H1 (cell line): ENCODE measurements around the gene ZFAND3. TPM values are rescaled to one million over a fixed set of nuclear protein-coding genes. Genes with fewer than 3 reads are reported as not detected.

Experiments used
- BCL11A ChIP-seq, 2 experiments: IDR thresholded peaks; one replicate each; pipeline ENCODE4 v1.6.1; 2011; ENCODE audit warnings: low read depth in 2 of 2, low read length in 2 of 2, mild to moderate bottlenecking in 2 of 2
- HDAC6 ChIP-seq: IDR thresholded peaks from one replicate; pipeline ENCODE4 v1.7.1; 2012; ENCODE audit warnings: low read depth, mild to moderate bottlenecking, inconsistent platforms, low read length, moderate library complexity
- polyA plus RNA-seq, 7 experiments: library from polyadenylated mRNA; depleted of rRNA in 3 of 7; stranded (reverse) in 5 of 7; unstranded in 2 of 7; fragments of >200 nt in 5 of 7; fragments of 200-250 nt in 2 of 7; gene quantifications; 1 replicate in 5 of 7; 2 replicates in 1 of 7; 4 replicates in 1 of 7; pipeline versions ENCODE4 v1.2.1 to v1.2.3, GENCODE V29; 2011 to 2013; ENCODE audit warnings: missing spikeins in 2 of 7, mixed read lengths in 2 of 7
- total RNA-seq: library from RNA; stranded (reverse); fragmentation: NEBNext Ultra II Directional; extraction: Animal tissue kit (Norgen Biotek cat#: 25700); gene quantifications from 2 replicates; pipeline ENCODE4 v1.2.1, GENCODE V29; 2021
- TF ChIP-seq, protein P1 (sequence below): fragments of 300-600 bp; sonication (generic); IDR thresholded peaks from 2 replicates; pipeline ENCODE4 v1.7.1; 2012; ENCODE audit warnings: low read length, moderate library complexity, mild to moderate bottlenecking, inconsistent platforms; ENCODE audit not compliant: insufficient replicate concordance

Gene ZFAND3
- total and polyA plus RNA-seq, 2 of the 8 experiments (the other 6 are each of a cell fraction or from before 2014, with no cell fraction given) = 13.0 to 51.3 TPM

DNA sequence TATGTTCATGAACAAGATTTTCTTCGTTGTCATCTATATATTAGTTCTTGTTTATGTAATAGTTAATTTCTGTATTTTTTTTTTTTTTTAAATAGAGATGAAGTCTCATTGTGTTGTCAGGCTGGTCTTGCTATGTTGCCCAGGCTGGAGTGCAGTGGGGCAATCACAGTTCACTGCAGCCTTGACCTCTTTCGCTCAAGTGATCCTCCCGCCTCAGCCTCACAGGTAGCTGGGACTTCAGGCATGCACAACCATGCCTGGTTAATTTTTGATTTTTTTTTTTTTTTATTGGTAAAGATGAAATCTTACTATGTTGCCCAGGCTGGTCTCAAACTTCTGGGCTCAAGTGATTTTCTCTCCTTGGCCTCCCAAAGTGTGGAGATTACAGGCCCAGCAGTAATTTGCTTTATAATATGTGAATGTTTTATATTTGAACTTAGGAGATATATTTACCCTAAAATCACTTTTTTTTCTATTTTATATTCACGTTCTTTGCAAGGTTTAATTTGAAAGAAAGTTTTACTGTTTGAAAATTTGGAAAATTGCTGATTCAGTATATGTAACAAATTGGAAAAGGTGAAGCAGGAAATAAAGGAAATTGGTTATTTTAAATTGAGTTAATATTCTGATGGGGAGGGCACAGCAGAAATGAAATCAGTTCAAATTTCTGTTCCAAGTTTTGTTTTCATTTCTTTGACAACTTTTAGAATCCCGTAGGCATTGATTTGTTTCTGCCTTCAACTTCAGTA is 56.2 kb downstream of the ZFAND3 start (continued):
- TF ChIP-seq HDAC6 = no peak
- TF ChIP-seq, protein P1, sequence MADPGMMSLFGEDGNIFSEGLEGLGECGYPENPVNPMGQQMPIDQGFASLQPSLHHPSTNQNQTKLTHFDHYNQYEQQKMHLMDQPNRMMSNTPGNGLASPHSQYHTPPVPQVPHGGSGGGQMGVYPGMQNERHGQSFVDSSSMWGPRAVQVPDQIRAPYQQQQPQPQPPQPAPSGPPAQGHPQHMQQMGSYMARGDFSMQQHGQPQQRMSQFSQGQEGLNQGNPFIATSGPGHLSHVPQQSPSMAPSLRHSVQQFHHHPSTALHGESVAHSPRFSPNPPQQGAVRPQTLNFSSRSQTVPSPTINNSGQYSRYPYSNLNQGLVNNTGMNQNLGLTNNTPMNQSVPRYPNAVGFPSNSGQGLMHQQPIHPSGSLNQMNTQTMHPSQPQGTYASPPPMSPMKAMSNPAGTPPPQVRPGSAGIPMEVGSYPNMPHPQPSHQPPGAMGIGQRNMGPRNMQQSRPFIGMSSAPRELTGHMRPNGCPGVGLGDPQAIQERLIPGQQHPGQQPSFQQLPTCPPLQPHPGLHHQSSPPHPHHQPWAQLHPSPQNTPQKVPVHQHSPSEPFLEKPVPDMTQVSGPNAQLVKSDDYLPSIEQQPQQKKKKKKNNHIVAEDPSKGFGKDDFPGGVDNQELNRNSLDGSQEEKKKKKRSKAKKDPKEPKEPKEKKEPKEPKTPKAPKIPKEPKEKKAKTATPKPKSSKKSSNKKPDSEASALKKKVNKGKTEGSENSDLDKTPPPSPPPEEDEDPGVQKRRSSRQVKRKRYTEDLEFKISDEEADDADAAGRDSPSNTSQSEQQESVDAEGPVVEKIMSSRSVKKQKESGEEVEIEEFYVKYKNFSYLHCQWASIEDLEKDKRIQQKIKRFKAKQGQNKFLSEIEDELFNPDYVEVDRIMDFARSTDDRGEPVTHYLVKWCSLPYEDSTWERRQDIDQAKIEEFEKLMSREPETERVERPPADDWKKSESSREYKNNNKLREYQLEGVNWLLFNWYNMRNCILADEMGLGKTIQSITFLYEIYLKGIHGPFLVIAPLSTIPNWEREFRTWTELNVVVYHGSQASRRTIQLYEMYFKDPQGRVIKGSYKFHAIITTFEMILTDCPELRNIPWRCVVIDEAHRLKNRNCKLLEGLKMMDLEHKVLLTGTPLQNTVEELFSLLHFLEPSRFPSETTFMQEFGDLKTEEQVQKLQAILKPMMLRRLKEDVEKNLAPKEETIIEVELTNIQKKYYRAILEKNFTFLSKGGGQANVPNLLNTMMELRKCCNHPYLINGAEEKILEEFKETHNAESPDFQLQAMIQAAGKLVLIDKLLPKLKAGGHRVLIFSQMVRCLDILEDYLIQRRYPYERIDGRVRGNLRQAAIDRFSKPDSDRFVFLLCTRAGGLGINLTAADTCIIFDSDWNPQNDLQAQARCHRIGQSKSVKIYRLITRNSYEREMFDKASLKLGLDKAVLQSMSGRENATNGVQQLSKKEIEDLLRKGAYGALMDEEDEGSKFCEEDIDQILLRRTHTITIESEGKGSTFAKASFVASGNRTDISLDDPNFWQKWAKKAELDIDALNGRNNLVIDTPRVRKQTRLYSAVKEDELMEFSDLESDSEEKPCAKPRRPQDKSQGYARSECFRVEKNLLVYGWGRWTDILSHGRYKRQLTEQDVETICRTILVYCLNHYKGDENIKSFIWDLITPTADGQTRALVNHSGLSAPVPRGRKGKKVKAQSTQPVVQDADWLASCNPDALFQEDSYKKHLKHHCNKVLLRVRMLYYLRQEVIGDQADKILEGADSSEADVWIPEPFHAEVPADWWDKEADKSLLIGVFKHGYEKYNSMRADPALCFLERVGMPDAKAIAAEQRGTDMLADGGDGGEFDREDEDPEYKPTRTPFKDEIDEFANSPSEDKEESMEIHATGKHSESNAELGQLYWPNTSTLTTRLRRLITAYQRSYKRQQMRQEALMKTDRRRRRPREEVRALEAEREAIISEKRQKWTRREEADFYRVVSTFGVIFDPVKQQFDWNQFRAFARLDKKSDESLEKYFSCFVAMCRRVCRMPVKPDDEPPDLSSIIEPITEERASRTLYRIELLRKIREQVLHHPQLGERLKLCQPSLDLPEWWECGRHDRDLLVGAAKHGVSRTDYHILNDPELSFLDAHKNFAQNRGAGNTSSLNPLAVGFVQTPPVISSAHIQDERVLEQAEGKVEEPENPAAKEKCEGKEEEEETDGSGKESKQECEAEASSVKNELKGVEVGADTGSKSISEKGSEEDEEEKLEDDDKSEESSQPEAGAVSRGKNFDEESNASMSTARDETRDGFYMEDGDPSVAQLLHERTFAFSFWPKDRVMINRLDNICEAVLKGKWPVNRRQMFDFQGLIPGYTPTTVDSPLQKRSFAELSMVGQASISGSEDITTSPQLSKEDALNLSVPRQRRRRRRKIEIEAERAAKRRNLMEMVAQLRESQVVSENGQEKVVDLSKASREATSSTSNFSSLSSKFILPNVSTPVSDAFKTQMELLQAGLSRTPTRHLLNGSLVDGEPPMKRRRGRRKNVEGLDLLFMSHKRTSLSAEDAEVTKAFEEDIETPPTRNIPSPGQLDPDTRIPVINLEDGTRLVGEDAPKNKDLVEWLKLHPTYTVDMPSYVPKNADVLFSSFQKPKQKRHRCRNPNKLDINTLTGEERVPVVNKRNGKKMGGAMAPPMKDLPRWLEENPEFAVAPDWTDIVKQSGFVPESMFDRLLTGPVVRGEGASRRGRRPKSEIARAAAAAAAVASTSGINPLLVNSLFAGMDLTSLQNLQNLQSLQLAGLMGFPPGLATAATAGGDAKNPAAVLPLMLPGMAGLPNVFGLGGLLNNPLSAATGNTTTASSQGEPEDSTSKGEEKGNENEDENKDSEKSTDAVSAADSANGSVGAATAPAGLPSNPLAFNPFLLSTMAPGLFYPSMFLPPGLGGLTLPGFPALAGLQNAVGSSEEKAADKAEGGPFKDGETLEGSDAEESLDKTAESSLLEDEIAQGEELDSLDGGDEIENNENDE = no peak
- no peak for TF ChIP-seq BCL11A (IDR thresholded peaks at IDR 0.05; ENCODE audit: low read depth in 2 of 2, low read length in 2 of 2)
